Activated CD8-positive, alpha-beta memory T cell treated with anti-CD3 and anti-CD28 coated beads, Interleukin-2, amount 10 ng/mL, durations not matched to agents 7 days and 5 days (primary cell): ENCODE measurements around the gene SMOC1. TPM values are rescaled to one million over a fixed set of nuclear protein-coding genes. Genes with fewer than 3 reads are reported as not detected.

Experiments used
- ATAC-seq: fragments of 150-1000 bp; cut with Tn5 transposase; one replicate; pipeline ENCODE4 v1.10.0; 2021; ENCODE audit warnings: moderate library complexity
- CTCF ChIA-PET: fragments of 350-600 bp; sonication (Branson Sonifier 250); formaldehyde crosslinking; loops from one replicate; lab custom pipeline; 2021; ENCODE audit warnings: antibody characterized with exemption; lab: Charles Lee
- DNase-seq: peaks from one replicate; pipeline ENCODE4 v3.0.0-alpha.2; 2020
- H3K27ac Mint-ChIP-seq: one replicate; pipeline ENCODE4 v1.8.0; 2021; ENCODE audit warnings: mild to moderate bottlenecking, mixed read lengths
- H3K27me3 Mint-ChIP-seq: one replicate; pipeline ENCODE4 v1.8.0; 2021; ENCODE audit warnings: mixed read lengths
- H3K36me3 Mint-ChIP-seq: one replicate; pipeline ENCODE4 v1.8.0; 2021; ENCODE audit warnings: mild to moderate bottlenecking, mixed read lengths
- H3K4me1 Mint-ChIP-seq: one replicate; pipeline ENCODE4 v1.8.0; 2021; ENCODE audit warnings: mixed read lengths
- H3K4me3 Mint-ChIP-seq: one replicate; pipeline ENCODE4 v1.8.0; 2021; ENCODE audit warnings: mild to moderate bottlenecking, moderate library complexity, mixed read lengths
- H3K9me3 Mint-ChIP-seq: one replicate; pipeline ENCODE4 v1.8.0; 2022; ENCODE audit warnings: low read depth, mixed read lengths
- total RNA-seq, 2 experiments: library from RNA; stranded (reverse); gene quantifications; one replicate each; pipeline ENCODE4 v1.2.3, GENCODE V29; 2021

The SMOC1 gene
- total RNA-seq, 2 experiments from 2014 or later: not detected

DNA sequence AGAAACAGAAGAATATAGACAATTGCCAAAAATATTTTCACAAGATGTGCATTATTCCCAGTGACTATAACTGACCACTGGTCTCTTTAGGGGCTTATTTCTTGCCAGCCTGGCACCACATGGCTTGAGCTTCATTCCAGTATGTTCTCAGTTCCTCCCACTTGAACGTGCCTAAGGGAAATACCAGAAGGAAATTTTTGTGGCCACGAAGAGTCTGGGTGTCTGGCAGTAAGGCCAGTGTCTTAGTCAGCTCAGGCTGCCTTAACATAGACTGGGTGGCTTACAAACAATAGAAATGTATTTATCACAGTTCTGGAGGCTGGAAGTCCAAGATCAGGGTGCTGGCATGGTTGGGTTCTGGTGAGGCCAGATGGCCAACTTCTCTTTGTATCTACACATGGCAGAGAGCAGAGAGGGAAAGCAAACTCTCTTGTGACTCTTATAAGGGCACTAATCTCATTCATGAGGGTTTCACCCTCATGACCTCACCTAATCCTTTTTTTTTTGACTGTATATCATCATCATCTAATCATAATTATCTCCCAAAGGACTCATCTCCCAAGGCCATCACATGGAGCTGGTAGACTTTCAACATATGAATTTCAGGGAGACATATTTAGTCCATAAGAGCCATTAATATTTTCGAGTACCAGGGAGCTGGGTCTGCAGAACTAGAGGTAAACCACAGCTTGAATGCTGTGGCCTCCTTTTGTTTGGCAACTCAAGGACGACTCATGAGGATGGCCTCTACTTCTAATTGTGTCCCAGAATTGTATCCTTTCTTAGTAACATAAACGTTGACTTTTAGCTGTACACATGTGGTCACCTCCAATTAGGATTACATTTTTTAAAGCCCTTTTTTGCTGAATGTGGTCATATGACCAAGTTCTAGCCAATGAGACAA, 5.1 kb upstream of the SMOC1 start:
- no peaks in the 10 kb centered on the region for H3K9me3 Mint-ChIP-seq
- H3K4me3 Mint-ChIP-seq: no peak overlapping the region
- no peaks in the 10 kb centered on the region for H3K4me1 Mint-ChIP-seq
- H3K36me3 Mint-ChIP-seq: no peaks in the 10 kb centered on the region
- H3K27ac Mint-ChIP-seq: no peak overlapping the region
- CTCF ChIA-PET: interaction anchor here (1.2 to 1.7 kb wide), 3 partner anchors 22 to 154 kb away, joined by 3 to 6 read pairs (median 4); no protein-coding TSS in a partner anchor
- ATAC-seq (no peak), DNase-seq (no peak)
- peaks cover 65% of the 10 kb centered on the region for H3K27me3 Mint-ChIP-seq

DNA sequence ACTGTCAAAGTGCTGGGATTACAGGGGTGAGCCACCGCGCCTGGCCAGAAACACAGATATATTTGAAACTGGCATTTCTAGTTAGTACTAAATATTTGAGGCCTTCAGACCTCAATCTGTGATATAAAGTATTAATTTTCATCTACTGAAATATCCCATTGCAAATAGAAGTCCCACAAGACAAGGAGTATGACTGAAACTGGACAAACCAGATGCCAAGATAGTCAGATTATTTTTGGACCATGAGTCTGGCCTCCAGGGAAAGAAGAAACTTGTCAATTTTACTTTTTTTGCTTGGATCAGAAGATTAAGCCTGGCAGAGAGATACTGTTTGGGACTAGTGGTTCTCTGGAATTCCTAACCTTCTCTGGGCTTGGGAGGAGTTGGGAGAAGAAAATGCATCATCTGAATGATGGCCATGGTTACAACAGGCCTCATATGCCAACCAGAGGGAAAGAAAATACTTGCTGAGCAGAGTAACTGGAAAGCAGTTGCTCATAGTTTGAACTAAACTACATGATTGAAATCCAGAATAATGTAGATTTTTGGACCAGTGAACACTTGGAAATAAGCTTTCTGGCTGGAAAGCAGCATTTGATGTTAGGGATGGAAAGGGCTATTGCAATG, 2.9 kb upstream of the SMOC1 start:
- H3K27ac Mint-ChIP-seq: no peak overlapping the region
- H3K36me3 Mint-ChIP-seq: no peaks in the 10 kb centered on the region
- peaks cover 71% of the 10 kb centered on the region for H3K27me3 Mint-ChIP-seq
- H3K4me3 Mint-ChIP-seq: no peak overlapping the region
- CTCF ChIA-PET: interaction anchor here (1.8 to 3.0 kb wide), 3 partner anchors 11 to 153 kb away, joined by 6 to 26 read pairs (median 7); no protein-coding TSS in a partner anchor
- no peaks in the 10 kb centered on the region for H3K4me1 Mint-ChIP-seq
- ATAC-seq: no peak
- H3K9me3 Mint-ChIP-seq: no peaks in the 10 kb centered on the region
- DNase-seq: no peak

DNA sequence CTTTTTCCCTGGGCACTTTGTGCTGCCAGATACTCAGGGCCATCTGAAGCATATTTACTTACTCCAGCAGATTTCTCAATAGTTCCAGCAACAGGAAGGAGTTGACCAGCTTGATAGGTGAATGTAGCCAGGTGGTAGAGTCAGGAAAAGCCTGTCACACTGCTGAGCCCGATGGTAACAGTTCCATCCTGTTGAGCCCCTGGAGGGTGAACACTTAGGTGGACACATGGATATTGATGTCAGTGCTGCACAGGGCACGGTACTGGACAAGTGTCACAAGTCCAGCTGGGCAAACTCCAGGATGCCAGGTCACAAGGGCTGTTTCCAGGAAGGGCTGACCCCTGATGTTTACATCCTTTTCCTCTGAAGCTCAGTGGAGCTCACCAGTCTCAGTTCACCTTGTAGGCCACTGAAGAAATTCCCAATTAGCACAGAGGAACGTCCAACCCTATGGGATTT, 2.3 kb upstream of the SMOC1 start:
- ATAC-seq: no peak
- no peak for DNase-seq
- no peak overlapping the region for H3K4me3 Mint-ChIP-seq
- H3K27me3 Mint-ChIP-seq: peaks cover 73% of the 10 kb centered on the region
- CTCF ChIA-PET: interaction anchor here (0.5 to 3.0 kb wide), 7 partner anchors 10 to 163 kb away, joined by 3 to 26 read pairs (median 5); no protein-coding TSS in a partner anchor
- no peaks in the 10 kb centered on the region for H3K36me3 Mint-ChIP-seq
- no peaks in the 10 kb centered on the region for H3K9me3 Mint-ChIP-seq
- H3K4me1 Mint-ChIP-seq: no peaks in the 10 kb centered on the region
- no peak overlapping the region for H3K27ac Mint-ChIP-seq

DNA sequence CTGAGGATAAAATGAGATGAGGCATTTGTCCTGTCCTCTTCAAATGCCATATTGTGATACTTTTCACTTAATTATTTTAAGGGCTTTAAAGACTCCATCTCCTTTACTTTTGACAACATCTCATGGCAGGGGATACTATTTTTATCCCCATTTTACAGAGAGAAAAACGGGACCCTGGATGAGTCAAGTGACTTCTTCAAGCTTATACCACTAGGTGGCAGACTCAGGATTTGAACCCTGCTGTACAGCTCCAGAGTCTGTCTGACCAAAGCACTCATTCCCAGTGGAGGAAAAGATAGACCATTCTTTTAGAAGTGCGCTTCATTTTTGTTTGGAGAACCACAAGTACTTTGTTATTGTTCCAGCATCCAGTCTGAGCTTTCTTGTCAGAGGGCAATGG, 1.7 kb upstream of the SMOC1 start:
- H3K27ac Mint-ChIP-seq: no peak overlapping the region
- DNase-seq (no peak), ATAC-seq (no peak)
- CTCF ChIA-PET: interaction anchor here (0.5 to 3.0 kb wide), 8 partner anchors 9 to 196 kb away, joined by 3 to 26 read pairs (median 4); no protein-coding TSS in a partner anchor
- peaks cover 74% of the 10 kb centered on the region for H3K27me3 Mint-ChIP-seq
- no peaks in the 10 kb centered on the region for H3K9me3 Mint-ChIP-seq
- no peaks in the 10 kb centered on the region for H3K36me3 Mint-ChIP-seq
- H3K4me3 Mint-ChIP-seq: no peak overlapping the region
- no peaks in the 10 kb centered on the region for H3K4me1 Mint-ChIP-seq

DNA sequence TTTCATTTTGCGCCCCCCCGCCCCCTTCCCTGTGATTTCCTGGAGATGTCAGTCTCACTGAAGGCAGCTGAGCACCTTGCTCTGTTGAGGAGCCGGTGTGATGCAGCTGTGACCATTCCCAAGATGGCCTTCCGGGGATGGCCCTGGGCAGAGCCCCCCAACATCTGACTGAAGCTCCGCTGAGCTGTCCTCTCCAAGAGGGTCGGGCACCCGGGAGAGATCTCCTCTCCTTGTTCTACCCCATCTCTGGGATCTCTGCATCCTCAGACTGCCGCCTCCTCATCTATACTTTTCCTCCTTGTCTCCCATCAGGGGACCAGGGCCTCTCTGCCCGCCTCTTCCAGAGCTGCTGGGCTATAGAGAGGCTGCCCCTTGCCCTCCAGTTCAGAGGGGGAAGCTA, 965 bp upstream of the SMOC1 start:
- Mint-ChIP-seq H3K36me3 (no peaks in the 10 kb centered on the region), H3K27me3 (peaks cover 74% of the 10 kb centered on the region), H3K4me3 (no peak overlapping the region), H3K4me1 (no peaks in the 10 kb centered on the region), H3K27ac (no peak overlapping the region), H3K9me3 (no peaks in the 10 kb centered on the region)
- no peak for DNase-seq
- no peak for ATAC-seq
- CTCF ChIA-PET: interaction anchor here (0.8 to 3.0 kb wide), 8 partner anchors 9 to 689 kb away, joined by 3 to 26 read pairs (median 4); no protein-coding TSS in a partner anchor

DNA sequence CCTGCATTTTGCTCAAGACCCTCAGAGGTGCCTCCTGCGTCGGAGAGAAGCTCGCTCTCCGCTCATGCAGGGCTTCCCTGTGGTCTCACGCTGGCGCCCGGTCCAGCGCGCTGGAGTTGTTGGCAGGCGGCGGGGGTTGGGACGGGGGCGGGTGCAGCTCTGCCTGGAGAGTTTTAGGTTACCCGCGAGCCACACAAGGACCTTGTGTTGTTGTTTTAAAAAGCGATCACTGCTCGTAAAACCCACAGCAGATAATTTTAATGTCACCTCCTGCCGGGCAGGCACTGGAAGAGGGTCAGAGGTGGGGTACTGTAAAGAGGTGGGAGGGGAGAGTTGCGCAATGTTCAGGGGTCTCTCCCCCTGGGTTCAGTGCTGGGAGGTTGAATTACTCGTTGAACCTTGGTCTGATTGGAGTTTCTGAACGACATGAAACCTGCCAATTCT, 850 bp downstream of the SMOC1 start:
- no peaks in the 10 kb centered on the region for H3K9me3 Mint-ChIP-seq
- H3K4me1 Mint-ChIP-seq: no peaks in the 10 kb centered on the region
- CTCF ChIA-PET: interaction anchor here (1.9 kb wide), 1 partner anchor 148 kb away, joined by 4 read pairs; no protein-coding TSS in a partner anchor
- peaks cover 74% of the 10 kb centered on the region for H3K27me3 Mint-ChIP-seq
- H3K4me3 Mint-ChIP-seq: no peak overlapping the region
- DNase-seq (no peak), ATAC-seq (no peak)
- H3K36me3 Mint-ChIP-seq: no peaks in the 10 kb centered on the region
- H3K27ac Mint-ChIP-seq: no peak overlapping the region

DNA sequence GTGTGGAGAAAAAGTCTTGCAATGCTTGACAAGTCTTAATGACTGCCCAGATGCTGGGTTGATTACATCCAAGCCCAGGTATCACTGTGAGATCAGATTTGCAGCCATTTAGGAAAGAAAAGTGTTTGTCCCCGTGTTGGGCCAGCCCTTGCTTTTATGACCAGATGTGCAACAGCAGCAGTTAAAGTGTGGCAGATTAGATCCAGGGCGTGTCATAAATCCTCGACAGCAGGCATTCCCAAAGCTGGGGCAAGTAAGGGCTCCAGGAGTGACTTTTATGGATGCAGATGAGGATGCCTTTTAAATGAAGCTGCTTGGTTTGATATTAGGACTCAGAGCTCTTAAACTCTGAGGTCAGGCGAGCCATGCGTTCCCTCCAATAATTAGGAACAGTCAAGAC, 1.7 kb downstream of the SMOC1 start:
- H3K27me3 Mint-ChIP-seq: peaks cover 71% of the 10 kb centered on the region
- no peak for ATAC-seq
- H3K27ac Mint-ChIP-seq: no peak overlapping the region
- DNase-seq: no peak
- H3K4me1 Mint-ChIP-seq: no peaks in the 10 kb centered on the region
- no peaks in the 10 kb centered on the region for H3K9me3 Mint-ChIP-seq
- H3K4me3 Mint-ChIP-seq: no peak overlapping the region
- CTCF ChIA-PET: interaction anchor here (1.9 kb wide), 1 partner anchor 147 kb away, joined by 4 read pairs; no protein-coding TSS in a partner anchor
- no peaks in the 10 kb centered on the region for H3K36me3 Mint-ChIP-seq

DNA sequence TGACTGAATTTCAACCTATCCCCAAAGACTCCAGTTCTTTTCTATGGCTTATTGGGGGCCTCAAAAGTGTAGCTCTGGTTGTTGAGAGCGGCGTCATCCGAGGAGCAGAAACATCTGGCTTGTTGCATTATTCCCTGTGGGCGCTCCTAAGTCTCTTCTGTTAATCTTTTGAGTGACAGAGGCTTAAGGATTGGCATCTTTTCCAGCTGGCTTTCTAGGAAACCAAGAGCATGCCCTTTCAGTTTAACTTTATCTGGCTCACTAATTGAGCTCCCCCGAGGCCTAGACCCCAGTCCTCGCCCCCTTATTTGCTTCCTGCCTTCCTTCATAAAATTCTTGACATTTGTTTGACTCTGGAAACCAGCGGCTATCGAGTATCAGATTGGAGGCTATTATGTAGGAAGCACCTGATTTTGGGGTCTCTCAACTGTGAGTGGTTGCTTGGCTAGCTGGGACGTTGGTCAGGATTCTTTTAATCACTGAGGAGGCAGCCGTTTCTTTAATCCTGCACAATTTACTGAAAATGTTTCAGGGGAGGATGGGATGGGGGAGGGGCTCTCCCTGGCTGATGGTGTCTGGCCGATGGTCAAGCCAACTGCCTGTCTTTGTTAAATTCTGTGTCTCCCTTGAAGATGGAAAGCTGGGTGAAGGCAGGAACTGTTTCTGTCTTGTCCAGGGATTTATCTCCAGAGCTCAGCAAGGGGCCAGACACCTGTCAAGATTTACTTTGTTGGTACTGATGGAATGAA, 3.1 kb downstream of the SMOC1 start:
- Mint-ChIP-seq H3K36me3 (no peaks in the 10 kb centered on the region), H3K4me1 (no peaks in the 10 kb centered on the region), H3K27me3 (peaks cover 62% of the 10 kb centered on the region), H3K4me3 (no peak overlapping the region), H3K9me3 (no peaks in the 10 kb centered on the region), H3K27ac (no peak overlapping the region)
- no peak for DNase-seq
- ATAC-seq: no peak
- CTCF ChIA-PET: no interaction called here

DNA sequence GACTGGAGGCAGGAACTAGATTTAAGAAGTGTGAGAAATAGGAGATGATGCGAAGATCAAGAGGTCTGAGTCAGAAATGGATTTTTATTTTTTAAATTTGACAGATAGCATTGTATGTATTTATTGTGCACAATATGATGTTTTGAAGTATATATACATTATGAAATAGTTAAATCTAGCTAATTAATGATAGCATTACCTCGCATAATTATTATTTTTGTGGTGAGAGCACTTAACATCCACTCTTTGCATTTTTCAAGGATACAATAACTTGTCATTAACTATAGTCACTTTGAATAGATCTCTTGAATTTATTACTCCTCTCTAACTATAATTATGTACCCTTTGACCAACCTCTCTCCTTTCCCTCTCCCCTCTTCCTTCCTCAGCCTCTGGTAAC, 3.7 kb downstream of the SMOC1 start:
- Mint-ChIP-seq H3K9me3 (no peaks in the 10 kb centered on the region), H3K4me1 (no peaks in the 10 kb centered on the region), H3K4me3 (no peak overlapping the region), H3K36me3 (no peaks in the 10 kb centered on the region), H3K27me3 (peaks cover 57% of the 10 kb centered on the region), H3K27ac (no peak overlapping the region)
- DNase-seq (no peak), ATAC-seq (no peak)
- CTCF ChIA-PET: no interaction called here

DNA sequence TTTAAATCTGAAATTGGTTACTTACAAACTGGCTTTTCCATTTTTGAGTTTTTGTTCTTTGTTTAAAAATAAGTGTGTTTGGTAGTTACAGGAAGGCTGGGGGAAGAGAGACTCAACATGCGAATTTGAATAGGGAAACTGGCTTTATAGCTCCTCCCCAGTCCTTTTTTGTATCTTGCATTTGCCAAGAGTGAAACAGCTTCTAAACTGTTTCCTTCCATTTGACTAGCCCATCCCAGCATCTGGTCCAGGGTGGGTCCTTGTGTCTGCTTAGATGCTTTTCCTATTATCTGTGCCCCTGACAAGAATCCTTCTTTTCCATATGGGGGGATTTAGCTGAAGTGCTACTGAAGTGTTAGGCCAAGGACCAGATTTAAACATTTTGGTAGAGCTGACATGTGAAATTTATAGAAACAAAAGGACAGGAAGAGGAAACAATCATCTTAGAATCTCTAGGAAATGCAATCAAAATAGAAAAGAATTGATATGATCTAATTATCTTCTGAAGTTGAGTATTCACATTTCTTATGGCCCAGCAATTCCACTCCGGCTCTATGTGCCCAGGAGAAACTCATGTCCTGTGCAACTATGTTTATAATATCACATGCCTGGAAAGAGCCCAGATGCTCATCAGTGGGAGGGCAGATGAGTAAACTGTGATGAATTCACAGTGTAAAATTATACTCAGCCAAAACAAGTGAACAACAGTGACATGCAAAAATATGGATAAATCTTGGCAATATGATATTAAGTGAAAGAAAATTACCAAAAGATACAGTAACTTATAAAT, 7.4 kb downstream of the SMOC1 start:
- no peak overlapping the region for H3K4me3 Mint-ChIP-seq
- no peaks in the 10 kb centered on the region for H3K4me1 Mint-ChIP-seq
- no peaks in the 10 kb centered on the region for H3K9me3 Mint-ChIP-seq
- H3K27ac Mint-ChIP-seq: no peak overlapping the region
- ATAC-seq (no peak), DNase-seq (no peak)
- CTCF ChIA-PET: interaction anchor here (1.4 kb wide), 1 partner anchor 9 kb away, joined by 6 read pairs; no protein-coding TSS in a partner anchor
- peaks cover 46% of the 10 kb centered on the region for H3K27me3 Mint-ChIP-seq
- no peaks in the 10 kb centered on the region for H3K36me3 Mint-ChIP-seq

DNA sequence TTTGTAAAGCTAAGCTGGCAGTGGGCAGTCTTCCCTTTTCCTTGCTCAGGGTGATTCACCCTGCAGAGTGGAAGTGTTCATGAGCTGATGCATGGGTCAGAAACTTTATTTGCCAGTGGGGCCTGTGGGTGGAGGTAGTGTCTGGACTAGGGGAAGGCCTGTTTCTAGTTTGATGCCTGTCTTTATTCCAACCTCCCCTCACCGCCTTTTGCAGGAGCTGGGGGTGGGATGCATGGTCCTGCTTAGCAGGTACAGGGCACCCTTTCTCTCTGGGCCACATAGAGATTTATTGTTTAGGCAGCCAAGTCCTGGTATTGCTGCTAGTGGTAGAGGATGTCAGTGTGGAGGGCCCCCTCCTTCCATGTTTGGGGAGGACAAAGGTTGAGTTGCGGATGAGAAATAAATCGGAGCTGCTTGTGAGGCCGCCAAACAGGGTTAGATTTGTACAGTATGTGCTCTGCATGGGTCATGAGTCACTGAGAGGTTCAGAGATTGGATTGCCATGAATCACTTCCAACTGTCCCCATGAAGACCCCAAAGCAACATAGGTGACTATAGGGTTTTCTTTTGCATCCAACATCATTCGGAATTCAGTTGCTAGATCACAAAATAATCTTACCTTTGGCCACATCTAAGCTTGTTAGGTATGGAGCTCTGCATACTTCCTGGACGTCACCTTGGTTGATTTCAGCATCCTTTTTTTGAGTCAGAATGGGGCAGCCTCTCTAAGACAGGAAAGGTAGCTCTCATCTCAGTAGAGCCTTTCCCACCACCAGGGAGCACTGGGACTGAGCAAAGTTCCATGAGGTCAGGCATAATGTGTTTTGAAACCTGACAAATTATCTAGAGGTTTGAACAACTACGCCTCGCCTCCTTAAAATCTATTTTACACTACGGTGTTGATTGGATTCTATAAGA, 8.8 kb downstream of the SMOC1 start:
- H3K4me3 Mint-ChIP-seq: no peak overlapping the region
- no peaks in the 10 kb centered on the region for H3K9me3 Mint-ChIP-seq
- no peaks in the 10 kb centered on the region for H3K36me3 Mint-ChIP-seq
- CTCF ChIA-PET: interaction anchor here (1.4 kb wide), 1 partner anchor 10 kb away, joined by 6 read pairs; no protein-coding TSS in a partner anchor
- no peak overlapping the region for H3K27ac Mint-ChIP-seq
- DNase-seq: no peak
- ATAC-seq: no peak
- H3K4me1 Mint-ChIP-seq: no peaks in the 10 kb centered on the region
- H3K27me3 Mint-ChIP-seq: peaks cover 42% of the 10 kb centered on the region
